Panc1 (cell line): ENCODE measurements around the gene PIP4K2A. TPM values are rescaled to one million over a fixed set of nuclear protein-coding genes. Genes with fewer than 3 reads are reported as not detected.
A peak's percentile ranks its signal among the peaks of the same experiment; 100 is the strongest.

Source experiments
- ATAC-seq: fragments of 200-7000 bp; cut with Tn5 transposase; 2 replicates; pipeline ENCODE4 v1.9.1; 2020; ENCODE audit warnings: mild to moderate bottlenecking, moderate library complexity
- BruUV-seq: library from RNA; stranded (reverse); fragments of 400-500 nt; replicated peaks from 2 replicates; lab custom pipeline; 2021; lab: Mats Ljungman, UMichigan
- CTCF ChIA-PET: fragments of 300-600 bp; sonication (Branson Sonifier 250); formaldehyde crosslinking; loops from one replicate; lab custom pipeline; 2022; ENCODE audit warnings: antibody characterized with exemption; lab: Charles Lee
- POLR2A ChIA-PET: fragments of 300-600 bp; sonication (Branson Sonifier 250); formaldehyde crosslinking; loops from one replicate; lab custom pipeline; 2022; ENCODE audit warnings: antibody characterized with exemption; lab: Charles Lee
- DNase-seq: peaks from one replicate; pipeline ENCODE4 v3.0.0-alpha.2; 2010; ENCODE audit warnings: low read depth, low spot score
- H3K27ac ChIP-seq: 2 replicates; pipeline ENCODE4 v1.5.1; 2011; ENCODE audit warnings: mild to moderate bottlenecking, low read length, inconsistent platforms
- H3K27me3 ChIP-seq: fragments of 200-500 bp; sonication (Bioruptor generic); 2 replicates; pipeline ENCODE4 v1.6.0; 2014; ENCODE audit warnings: low read length, inconsistent platforms; ENCODE audit not compliant: control insufficient read depth, insufficient read depth
- H3K36me3 ChIP-seq: fragments of 200-500 bp; sonication (Bioruptor generic); 2 replicates; pipeline ENCODE4 v1.5.1; 2014; ENCODE audit warnings: inconsistent platforms, mild to moderate bottlenecking, low read length, moderate library complexity; ENCODE audit not compliant: control insufficient read depth, insufficient read depth
- H3K4me1 ChIP-seq: 2 replicates; pipeline ENCODE4 v1.5.1; 2011; ENCODE audit warnings: inconsistent platforms, mild to moderate bottlenecking, low read length, moderate library complexity; ENCODE audit not compliant: control insufficient read depth, insufficient read depth
- H3K4me3 ChIP-seq, 2 experiments: 2 replicates each; pipeline ENCODE4 v1.5.1; 2011 to 2012; ENCODE audit warnings: low read depth in 2 of 2, low read length in 2 of 2, mild to moderate bottlenecking in 2 of 2, inconsistent platforms in 1 of 2, moderate library complexity in 1 of 2
- H3K9me3 ChIP-seq: fragments of 200-500 bp; sonication (Bioruptor generic); 2 replicates; pipeline ENCODE4 v1.5.1; 2014; ENCODE audit warnings: low read depth, mild to moderate bottlenecking, inconsistent platforms, low read length, moderate library complexity; ENCODE audit not compliant: control insufficient read depth, insufficient read depth
- POLR2AphosphoS5 ChIP-seq: IDR thresholded peaks from 2 replicates; pipeline ENCODE4 v1.6.1; 2012; ENCODE audit warnings: mild to moderate bottlenecking, low read depth, low read length, moderate library complexity
- SIN3A ChIP-seq: IDR thresholded peaks from 2 replicates; pipeline ENCODE4 v1.6.1; 2012; ENCODE audit warnings: low read depth, mild to moderate bottlenecking, low read length, moderate library complexity, borderline replicate concordance; ENCODE audit not compliant: insufficient read depth
- TCF7L2 ChIP-seq: IDR thresholded peaks from 2 replicates; pipeline ENCODE4 v1.6.1; 2011; ENCODE audit warnings: mild to moderate bottlenecking, low read depth, low read length, inconsistent platforms
- in situ Hi-C: cut with HindIII; loops from 2 replicates; pipeline ENCODE4 v1.10.0; 2016; ENCODE audit warnings: low sequenced_read_pairs, low pct_unique_long_range_greater_than_20kb
- intact Hi-C: fragments of 100-400 bp; cut with micrococcal nuclease; formaldehyde crosslinking; loops from one replicate; pipeline ENCODE4 v1.10.0; 2022; ENCODE audit not compliant: unreplicated experiment
- total RNA-seq: library from RNA; stranded (reverse); gene quantifications from one replicate; pipeline ENCODE4 v1.2.1, GENCODE V29; 2021; ENCODE audit not compliant: unreplicated experiment
- TF ChIP-seq, protein P1 (sequence below), 2 experiments: IDR thresholded peaks; 2 replicates each; pipeline ENCODE4 v1.6.1; 2011 to 2012; ENCODE audit warnings: low read depth in 2 of 2, control low read depth in 1 of 2, low read length in 1 of 2, mild to moderate bottlenecking in 1 of 2, moderate library complexity in 1 of 2; ENCODE audit not compliant: insufficient read depth in 1 of 2
- TF ChIP-seq, protein P2 (sequence below): fragments of 450-650 bp; IDR thresholded peaks from 2 replicates; pipeline ENCODE4 v1.5.1; 2017; ENCODE audit warnings: mild to moderate bottlenecking

PIP4K2A gene
- total RNA-seq, 1 experiment from 2014 or later: 25.2 TPM

DNA sequence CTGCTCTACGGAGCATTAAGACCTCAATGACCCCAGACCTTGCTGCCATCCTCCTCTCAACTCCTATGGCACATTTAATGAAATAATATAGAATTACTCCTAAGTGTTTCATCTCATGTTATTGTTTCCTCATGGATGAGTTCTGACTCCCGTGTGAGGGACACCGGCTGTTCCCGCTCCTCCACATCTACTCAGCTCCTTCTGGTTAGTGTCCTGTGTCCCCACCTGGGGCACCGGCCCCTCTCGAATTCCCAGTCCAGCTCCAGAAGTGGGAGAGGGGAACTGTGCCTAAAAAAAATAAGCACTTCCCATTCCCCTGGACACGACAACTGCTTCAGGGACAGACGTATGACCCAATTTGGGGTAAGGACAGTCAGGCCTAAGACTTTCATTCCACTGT lies 58.3 kb downstream of the PIP4K2A start:
- intact Hi-C loops: no loop called here
- in situ Hi-C loops: no loop called here
- DNase-seq (no peak), ATAC-seq (0 out of 2 replicates have a peak, but pooled peaks have one; percentile 17)
- CTCF ChIA-PET: no interaction called here
- Histone ChIP-seq H3K27me3 (no peaks in the 10 kb centered on the region), H3K4me3 (no peak overlapping the region), H3K36me3 (no peaks in the 10 kb centered on the region), H3K9me3 (no peaks in the 10 kb centered on the region), H3K4me1 (peaks cover 8% of the 10 kb centered on the region), H3K27ac (no peak overlapping the region)
- no TSS peak for BruUV-seq
- POLR2A ChIA-PET: no interaction called here
- TF ChIP-seq, protein P1, sequence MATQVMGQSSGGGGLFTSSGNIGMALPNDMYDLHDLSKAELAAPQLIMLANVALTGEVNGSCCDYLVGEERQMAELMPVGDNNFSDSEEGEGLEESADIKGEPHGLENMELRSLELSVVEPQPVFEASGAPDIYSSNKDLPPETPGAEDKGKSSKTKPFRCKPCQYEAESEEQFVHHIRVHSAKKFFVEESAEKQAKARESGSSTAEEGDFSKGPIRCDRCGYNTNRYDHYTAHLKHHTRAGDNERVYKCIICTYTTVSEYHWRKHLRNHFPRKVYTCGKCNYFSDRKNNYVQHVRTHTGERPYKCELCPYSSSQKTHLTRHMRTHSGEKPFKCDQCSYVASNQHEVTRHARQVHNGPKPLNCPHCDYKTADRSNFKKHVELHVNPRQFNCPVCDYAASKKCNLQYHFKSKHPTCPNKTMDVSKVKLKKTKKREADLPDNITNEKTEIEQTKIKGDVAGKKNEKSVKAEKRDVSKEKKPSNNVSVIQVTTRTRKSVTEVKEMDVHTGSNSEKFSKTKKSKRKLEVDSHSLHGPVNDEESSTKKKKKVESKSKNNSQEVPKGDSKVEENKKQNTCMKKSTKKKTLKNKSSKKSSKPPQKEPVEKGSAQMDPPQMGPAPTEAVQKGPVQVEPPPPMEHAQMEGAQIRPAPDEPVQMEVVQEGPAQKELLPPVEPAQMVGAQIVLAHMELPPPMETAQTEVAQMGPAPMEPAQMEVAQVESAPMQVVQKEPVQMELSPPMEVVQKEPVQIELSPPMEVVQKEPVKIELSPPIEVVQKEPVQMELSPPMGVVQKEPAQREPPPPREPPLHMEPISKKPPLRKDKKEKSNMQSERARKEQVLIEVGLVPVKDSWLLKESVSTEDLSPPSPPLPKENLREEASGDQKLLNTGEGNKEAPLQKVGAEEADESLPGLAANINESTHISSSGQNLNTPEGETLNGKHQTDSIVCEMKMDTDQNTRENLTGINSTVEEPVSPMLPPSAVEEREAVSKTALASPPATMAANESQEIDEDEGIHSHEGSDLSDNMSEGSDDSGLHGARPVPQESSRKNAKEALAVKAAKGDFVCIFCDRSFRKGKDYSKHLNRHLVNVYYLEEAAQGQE (IDR thresholded peaks at IDR 0.05; ENCODE audit: insufficient read depth in 1 of 2, low read depth in 2 of 2, low read length in 1 of 2): no peak
- TF ChIP-seq TCF7L2 (no peak), POLR2AphosphoS5 (no peak), SIN3A (no peak)
- TF ChIP-seq, protein P2, sequence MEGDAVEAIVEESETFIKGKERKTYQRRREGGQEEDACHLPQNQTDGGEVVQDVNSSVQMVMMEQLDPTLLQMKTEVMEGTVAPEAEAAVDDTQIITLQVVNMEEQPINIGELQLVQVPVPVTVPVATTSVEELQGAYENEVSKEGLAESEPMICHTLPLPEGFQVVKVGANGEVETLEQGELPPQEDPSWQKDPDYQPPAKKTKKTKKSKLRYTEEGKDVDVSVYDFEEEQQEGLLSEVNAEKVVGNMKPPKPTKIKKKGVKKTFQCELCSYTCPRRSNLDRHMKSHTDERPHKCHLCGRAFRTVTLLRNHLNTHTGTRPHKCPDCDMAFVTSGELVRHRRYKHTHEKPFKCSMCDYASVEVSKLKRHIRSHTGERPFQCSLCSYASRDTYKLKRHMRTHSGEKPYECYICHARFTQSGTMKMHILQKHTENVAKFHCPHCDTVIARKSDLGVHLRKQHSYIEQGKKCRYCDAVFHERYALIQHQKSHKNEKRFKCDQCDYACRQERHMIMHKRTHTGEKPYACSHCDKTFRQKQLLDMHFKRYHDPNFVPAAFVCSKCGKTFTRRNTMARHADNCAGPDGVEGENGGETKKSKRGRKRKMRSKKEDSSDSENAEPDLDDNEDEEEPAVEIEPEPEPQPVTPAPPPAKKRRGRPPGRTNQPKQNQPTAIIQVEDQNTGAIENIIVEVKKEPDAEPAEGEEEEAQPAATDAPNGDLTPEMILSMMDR: no peak

DNA sequence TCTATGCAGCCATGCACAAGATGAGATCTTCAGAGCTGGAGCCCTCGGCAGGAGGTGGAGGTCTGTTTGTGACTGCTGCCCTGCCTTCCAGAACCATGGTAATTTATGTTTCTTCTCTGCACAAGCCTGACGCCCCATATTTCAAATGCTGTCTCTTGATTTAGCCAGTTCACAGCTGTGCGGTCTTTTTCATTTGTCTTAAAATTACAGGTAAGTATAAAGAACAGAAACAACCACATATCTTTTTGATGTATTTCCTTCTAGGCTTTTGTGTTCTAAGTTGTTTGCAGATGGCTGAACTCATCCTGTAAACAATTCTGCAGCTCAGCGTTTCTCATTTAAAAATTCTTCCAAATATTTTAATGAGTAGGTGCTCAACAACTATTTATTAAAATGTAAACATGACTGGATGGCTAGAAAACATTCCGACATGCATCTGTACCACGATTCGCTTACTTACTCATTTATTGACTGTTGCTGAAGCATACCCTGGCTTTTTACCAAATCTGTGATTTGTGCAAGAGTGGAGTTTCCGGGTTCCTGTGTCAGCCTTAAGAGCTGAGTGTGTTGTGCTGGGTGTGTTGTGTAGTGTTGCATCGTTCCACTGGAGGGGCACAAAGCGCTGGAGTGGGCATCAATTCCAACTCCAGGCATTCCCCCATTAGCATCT lies 58.9 kb downstream of the PIP4K2A start:
- no TSS peak for BruUV-seq
- Histone ChIP-seq H3K27ac (no peak overlapping the region), H3K4me1 (peaks cover 5% of the 10 kb centered on the region), H3K9me3 (no peaks in the 10 kb centered on the region), H3K36me3 (no peaks in the 10 kb centered on the region), H3K27me3 (no peaks in the 10 kb centered on the region), H3K4me3 (no peak overlapping the region)
- CTCF ChIA-PET: no interaction called here
- ATAC-seq (peak; percentile 58; the same call in 1 of the 2 replicates), DNase-seq (peak; percentile 81)
- in situ Hi-C loops: no loop called here
- intact Hi-C loops: no loop called here
- POLR2A ChIA-PET: no interaction called here
- TF ChIP-seq, protein P1 (IDR thresholded peaks at IDR 0.05; ENCODE audit: insufficient read depth in 1 of 2, low read depth in 2 of 2, low read length in 1 of 2): no peak
- TF ChIP-seq, protein P2: no peak
- TF ChIP-seq SIN3A (no peak), TCF7L2 (no peak), POLR2AphosphoS5 (no peak)
